Hematopoietic multipotent progenitor cell treated with erythropoietin and hydrocortisone succinate and interleukin-3 and kit ligand, for 6 days (in vitro differentiated cells): ENCODE measurements around the gene OLFM1.

Source experiments
- DNase-seq: peaks from one replicate; pipeline ENCODE4 v3.0.0-alpha.2; 2015

OLFM1 gene

DNA sequence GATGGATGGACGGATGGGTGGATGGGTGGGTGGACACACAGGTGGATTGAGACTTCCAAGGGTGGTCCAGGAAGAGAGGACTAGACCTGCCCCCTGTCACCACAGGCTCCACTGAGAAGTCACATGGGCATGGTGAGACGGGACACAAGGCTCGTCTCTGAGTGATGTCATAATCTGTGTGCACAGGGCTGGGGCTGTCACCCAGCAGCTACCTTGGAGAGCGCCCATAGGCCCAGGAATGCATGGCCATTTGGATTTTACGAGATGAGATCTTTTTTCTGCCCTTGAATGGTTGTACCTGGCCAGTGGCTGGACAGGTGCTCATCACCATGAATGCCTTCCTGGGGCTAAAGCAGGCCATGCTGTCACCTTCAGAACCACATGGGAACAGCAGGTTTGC lies 3.1 kb downstream of the OLFM1 start:
- peak; percentile 36 for DNase-seq

DNA sequence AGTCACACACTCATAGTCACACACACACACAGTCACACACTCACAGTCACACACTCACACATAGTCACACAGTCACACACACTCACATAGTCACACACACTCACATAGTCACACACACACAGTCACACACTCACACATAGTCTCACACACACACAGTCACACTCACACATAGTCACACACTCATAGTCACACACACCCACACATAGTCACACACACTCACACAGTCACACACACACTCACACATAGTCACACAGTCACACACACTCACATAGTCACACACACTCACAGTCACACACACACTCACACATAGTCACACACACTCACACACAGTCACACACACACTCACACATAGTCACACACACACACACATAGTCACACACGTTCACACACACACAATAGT lies 4.1 kb downstream of the OLFM1 start:
- no peak for DNase-seq

DNA sequence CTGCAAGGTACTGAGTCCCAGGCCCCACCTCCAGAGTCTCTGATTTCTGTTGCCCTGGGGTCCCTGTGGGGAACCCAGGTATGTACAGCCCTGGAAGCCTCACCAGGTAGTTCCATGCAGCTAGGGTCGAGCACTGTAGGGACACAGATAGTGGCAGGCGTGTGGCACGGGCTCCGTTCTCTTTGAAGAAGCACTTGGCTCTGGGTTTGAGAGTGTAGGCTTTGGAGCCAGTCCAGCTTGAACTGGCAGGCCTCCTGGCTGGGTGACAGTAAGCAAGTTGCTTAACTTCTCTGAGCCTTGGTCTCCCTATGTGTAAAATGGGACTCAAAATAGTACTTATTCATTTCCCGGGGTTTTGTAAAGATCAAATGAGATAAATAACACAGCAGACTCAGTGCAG lies 5.6 kb downstream of the OLFM1 start:
- DNase-seq = no peak

DNA sequence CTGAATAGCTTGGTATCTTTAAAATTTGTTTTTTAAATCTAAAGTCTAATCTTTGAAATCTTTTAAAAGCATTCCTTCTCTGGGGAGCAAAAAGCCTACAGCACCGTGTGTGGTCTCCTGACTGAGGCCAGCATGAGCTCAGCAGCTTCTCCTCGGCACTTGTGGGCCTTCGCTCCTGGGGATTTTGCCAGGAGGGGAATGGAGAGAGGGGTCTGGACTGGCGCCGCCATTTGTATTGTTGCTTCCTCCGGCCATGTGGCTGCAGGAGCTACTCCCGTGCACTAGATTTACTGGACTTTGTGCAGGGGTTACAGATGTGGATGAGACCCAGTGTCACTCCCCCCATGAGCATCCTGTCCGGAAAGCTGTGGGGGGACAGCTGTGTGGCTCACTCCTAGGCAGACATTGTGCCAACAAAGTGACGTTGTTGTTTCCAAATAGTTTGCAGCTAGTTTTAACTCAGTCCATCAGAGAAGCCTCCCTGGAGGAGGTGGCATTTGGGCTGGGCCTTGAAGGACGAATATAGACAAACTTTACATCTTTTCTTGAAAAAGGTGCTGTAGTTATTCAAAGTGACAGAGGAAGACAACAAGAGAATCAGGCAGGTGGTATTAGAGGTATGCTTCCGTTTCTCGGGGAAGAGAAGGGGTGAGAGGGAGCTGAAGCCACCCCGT lies 6.6 kb downstream of the OLFM1 start:
- DNase-seq = no peak

DNA sequence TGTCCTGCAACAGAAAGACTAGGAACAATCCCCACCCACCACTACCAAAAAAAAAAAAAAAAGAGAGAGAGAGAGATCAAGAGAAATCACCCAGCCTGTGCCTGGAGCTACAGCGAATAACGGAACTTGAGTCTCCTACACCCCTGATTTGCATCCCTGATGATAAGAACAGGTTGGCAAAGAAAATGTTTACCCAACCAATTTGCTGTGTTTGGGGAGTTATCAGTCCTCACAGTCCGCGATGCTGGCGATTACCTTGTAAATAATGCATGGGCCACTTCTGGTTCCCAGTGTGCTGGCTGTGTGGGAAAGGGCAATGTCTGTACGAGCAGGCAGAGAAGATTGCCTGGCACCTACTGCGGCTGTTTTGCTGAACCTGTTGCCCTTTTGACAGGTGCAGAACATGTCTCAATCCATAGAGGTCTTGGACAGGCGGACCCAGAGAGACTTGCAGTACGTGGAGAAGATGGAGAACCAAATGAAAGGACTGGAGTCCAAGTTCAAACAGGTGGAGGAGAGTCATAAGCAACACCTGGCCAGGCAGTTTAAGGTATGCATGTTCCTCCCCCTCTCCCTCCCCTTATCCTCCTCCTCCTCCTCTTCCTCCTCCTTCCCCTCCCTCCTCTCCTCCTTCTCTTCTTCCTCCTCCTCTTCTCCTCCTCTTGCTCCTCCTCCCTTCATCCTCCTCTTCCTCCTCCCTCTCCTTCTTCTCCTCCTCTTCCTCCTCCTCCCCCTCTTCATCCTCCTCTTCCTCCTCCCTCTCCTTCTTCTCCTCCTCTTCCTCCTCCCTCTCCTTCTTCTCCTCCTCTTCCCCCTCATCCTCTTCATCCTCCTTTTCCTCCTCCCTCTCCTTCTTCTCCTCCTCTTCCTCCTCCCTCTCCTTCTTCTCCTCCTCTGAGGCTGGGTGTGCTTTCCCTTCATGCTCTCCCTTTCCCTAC lies 8.3 kb downstream of the OLFM1 start:
- DNase-seq = no peak

DNA sequence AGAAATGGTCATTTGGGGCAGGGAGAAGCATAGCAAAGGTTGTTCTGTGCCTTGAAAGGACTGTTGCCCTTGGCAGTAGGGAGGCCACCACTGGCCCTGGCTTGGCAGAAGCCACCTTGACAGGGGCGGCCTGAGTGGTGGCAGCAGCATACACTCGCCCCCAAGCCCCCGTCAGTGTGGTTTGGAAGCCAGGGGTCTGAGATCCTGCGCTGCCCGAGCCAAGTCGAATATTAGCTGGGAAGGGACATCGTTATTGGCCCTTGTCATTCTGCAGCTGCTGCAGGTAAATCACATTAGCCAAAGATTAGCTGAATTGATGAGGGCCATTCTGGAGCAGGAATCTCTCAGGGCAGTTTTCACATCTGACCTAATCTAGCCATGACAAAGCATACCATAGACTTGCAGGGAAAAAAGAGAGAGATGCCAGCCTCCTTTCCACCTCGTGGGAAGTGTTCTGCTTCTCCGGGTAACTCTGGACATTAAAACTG lies 9.0 kb downstream of the OLFM1 start:
- no peak for DNase-seq

DNA sequence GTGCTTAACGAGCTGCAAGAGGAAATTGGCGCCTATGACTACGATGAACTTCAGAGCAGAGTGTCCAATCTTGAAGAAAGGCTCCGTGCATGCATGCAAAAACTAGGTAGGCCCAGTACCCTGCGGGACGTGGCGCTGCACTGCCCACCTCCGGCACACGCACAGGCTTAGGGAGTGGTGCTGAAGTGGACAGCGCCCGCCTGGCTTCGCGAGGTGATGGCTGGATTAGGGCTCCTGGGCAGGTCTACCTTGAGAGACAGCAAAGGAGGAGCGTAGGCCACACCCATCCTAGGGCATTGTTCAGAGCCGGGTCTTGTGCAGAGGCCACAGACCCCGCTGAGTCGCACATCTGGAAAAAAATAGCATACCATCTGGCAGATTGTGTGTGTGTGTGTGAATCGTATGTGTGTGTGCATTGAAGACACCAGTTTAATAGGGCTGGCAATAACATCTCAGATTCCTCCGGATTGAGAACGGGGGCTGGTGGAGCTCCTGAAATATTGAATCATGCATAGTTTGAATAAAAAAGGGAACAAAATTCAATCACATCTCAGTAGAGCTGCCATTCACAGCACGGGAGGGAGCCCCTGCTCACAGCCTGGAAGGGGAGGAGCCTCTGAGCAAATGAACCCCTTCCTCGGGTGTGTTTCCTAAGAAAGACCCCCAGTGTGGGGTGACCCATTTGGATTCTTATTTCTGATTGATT lies 11.1 kb downstream of the OLFM1 start:
- peak; percentile 57 for DNase-seq

DNA sequence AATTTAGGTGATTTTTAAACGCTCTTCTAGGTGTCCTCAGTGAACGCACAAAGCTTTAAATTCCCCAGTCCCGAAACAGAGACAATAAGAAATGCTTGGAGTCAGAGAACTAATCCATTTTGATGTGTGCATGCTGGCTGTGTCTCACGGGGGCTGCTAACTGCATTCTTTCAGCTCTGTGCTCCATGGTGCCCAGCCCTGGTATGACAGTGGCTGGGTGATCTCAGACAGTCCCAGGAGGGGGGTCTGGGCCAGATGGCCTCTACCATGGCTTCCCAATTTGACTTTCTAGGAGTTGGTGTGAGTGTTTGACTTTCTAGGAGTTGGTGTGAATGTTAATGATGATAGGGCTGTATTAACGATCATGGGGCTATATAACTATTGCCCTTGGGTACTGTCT lies 12.1 kb downstream of the OLFM1 start:
- no peak for DNase-seq

DNA sequence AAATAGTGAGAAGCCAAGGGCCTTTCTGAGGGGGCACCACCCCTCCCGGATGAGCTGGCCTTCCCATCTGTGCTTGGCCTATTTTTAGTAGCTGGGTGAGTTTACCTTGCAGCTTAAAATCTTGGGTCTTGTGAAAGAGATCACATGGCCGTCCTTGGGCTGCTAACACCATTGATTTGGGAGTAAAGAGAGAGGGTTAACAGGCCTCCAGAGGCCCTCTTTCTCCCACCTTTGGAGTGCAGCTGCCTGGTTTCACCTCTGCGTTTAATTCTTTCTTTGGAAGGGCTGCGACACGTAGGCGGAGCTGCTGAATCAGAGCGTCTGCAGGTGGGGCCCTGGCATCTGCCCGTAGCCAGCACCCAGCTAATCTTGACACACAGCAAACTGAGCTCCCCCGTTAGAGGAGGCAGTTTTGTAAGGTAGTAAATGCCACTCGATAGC lies 12.8 kb downstream of the OLFM1 start:
- no peak for DNase-seq

DNA sequence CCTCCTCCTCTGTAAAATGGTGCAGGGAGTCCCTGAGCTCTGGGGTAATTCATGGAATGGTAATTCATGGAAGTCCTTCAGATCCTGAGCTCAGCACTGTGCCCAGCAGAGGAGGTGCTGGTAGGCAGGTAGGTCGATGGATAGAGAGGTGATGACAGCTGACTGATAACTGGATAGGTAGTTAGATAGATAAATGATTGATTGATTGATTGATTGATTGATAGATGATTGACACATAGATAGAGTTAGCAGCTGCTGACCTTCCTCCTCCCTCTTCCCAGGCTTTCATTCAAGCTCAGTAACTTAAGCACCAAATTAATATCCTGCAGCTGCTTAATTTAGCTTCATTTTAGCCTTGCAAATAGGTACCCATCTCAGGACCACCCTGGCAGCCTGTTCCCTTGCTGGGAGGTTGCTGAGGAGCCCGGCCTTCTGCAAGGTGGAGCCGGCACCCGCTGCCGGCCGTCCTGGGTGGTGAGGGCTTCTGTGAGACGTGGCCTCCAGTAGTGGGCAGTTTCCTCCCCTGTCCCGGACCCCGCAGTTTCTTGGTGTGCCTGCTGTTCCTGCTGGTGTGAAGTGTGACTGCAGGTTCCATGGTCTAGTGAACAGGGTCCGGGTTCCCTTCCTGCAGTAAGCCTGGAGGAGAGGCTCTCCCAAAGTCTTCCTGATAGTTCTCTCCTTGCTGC lies 13.4 kb downstream of the OLFM1 start:
- DNase-seq = no peak

DNA sequence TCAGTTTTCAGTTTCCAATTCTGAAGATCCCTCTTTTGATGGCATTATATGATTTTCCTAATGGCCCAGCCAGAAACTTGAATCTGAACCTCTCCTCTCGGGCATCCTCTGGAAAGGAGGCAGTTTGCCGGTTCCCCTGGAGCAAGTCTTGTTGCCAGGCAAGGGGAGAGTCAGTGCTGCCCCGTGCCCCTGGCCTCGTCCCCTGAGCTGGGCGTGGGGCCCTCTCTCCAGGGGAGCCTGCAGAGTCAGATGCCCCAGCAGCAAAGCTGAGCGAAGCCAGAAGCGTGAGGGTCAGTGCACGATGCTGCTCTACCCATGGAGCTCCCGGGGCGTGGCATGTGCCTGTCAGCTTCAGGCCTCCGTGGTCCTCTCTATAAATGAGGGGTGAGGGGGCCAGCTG lies 14.0 kb downstream of the OLFM1 start:
- DNase-seq = no peak

DNA sequence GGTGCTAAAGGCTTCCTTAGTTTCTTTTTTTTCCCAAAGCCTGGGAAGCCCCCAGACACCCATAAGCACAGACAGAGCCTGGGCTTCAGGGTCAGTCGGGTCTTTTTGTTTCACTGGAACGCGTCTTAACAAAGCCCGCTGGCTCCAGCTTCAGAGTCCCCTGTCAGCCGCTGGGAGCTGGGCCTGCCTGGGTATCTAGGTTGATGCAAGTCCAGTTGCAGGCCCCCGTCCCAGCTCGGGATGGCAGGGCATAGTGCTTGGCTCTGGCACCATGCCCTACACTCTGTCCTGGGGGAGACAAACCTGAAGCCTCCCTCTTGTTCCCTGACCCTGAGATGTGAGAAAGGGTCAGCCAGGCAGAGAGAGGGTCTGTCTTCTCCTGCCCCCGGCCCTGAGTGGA lies 14.5 kb downstream of the OLFM1 start:
- DNase-seq = no peak

DNA sequence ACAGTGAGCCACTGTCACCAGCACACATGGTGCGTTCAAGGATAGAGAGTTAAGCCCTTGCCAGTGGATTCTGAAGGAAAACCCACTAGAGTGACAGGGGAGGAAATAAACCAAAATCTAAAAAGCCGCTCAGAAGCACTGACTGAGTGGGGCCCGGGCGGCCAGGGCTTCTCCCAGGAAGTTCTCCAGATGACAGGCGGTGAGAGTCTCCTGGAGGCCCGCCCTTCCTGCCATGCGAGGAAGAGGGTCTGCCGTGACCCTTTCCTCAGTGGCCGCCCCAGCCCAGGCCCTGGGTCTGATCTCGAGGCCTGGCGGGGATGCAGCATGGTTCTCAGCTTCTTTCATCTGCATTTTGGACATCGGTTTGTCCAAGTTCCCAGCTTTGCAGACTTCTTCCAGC lies 14.9 kb downstream of the OLFM1 start:
- DNase-seq = no peak

DNA sequence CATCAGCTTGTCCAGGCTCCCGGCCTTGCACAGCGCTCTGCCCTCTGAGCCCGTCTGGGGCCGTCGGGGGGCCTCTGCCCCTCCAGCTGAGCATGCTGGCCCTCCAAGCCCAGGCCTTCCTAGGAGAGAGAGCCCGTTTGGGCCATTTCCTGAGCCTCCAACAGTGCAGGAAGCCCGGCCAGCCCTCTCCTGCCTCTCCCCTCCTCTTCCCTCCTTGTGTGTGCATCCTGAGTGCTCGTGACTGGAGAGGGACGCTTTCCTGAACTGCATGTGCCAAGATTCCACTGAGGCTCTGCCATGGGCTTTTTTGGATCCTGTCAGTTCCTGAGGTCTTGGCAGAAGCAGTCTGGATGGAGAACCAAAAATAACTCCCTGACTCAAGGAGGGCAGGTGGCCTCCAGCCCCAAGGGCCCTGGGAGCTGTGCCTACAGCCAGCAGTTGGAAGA lies 15.6 kb downstream of the OLFM1 start:
- no peak for DNase-seq

DNA sequence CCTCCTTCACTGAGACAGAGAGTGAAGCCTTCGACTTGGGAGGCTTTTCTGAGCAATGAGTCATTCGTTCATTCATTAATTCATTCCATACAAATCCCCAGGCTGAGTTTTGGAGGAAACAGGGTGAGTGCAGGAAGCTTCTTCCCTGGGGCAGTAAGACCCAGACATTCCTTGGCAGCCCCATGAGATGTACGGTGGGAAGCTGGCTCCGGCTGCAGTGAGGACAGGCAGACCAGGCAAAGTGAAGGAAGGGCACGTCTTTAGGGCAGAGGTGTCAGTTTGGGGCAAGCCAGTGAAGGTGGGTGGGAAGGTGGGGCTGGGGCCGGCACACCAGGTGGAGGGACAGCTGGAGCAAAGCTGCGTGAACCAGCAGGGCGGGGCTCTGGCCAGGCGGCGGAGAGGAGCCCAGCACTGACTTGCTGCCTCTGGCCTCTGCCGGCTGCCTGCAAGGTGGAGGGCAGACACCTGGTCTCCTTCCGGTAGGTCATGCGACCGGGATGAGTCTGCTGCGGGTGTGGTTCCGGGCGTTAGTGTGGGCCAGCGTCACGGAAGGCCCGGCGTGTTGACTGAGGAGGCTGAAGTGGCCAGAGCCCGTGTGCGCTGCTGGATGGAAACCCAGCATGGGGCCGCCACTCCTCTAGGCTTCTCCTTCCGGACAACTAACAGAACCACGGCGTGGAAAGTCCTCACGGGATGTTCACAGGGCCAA lies 16.6 kb downstream of the OLFM1 start:
- DNase-seq = no peak

DNA sequence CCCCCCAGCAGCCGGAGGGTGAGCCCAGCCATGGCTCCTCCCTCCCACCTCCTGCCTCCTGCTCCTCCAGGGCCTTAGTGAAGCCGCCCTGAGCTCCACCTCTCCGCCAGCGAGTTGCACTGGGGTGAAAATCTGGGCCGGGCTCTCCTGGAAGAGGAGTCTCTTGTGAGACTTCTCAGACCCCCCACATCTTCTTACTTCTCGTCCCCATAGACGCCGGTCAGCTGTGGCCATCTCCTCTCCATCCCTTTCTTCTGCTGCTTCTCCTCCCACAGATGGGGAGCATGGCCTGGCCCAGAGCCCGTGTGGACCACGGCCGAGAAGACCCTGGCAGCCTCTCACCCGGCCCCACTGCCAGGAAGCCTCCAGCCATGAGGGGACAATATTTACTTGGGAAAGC lies 17.3 kb downstream of the OLFM1 start:
- DNase-seq = no peak

DNA sequence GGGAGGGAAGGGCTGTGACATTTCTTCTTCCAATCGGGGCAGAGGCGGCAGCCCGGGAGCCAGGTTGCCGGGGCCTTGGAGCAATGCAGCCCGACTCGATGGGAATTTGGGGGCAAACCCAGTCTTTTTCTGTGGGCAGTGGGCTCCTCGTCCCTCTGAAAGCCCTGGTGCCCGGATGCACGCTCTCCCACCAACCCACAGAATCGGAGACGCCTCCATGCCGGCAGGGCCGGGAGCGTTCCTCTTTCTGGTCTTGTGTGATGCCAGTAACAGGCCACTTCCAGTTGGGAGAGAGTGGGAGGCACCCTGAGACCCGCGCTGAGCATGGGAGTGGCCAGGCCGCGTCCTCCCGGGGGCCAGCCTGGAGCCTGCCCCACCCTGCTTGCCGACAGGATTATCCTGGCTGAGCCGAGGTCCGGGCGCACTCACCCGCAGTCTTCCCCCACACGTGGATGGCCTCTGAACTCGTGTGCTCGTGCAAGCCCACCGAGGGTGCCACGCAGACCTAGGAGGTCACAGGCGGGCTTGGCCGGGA lies 17.8 kb downstream of the OLFM1 start:
- no peak for DNase-seq

DNA sequence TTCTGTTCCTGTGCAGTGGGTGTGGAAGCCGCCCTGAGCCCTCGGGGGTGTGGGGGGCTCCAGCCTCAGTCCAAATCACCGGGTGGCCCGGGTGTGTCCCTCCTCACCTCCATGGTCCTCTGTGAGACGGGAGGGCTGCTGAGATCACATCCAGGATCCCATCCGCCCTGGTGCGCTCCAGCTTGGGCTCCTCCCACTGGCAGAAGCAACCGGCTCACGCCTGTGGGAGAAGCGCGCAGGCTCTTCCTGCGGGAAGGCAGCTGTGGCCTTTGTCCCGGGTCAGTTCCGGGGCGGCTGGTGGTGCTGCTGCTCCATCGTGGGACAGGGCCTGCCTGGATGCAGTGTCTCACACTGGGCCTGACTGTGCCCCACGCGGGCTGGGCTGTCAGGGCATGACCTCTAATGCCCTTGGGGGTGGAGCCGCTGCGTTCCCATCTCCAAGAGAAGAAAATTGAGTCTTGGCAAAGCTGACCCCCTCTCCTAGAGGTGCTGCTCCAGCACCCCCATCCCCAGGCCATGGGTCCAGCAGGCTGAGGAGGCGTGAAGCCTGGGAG lies 18.5 kb downstream of the OLFM1 start:
- DNase-seq = no peak

DNA sequence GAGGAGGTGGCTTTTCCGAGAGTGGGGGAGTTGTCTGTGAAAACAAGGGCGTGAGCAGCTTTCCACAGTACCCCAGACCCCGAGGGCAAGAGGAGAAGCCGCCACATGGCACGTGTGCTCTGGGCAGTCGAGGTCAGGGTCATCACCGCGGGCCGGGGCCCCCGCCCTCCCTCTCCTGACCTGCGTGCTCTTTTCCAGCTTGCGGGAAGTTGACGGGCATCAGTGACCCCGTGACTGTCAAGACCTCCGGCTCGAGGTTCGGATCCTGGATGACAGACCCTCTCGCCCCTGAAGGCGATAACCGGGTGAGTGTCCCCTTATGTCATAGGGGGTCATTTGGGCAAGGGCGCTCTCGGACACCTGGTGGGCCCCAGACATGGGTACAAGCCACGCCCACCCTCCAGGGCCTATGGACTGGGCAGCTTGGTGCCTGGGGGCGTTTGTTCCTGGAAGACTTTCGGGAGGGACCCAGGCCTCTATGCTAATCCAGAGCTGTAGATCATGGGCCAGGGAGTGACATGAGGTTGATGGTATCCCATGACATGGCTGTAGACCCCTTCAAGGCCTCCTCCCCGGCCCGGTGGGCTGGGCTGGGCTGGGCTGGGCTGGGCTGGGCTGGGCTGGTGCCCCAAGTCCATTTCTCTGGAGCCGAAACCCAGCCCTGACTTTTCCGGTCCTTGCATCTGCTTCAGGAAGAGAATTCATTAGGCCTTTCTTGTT lies 19.2 kb downstream of the OLFM1 start:
- DNase-seq = no peak

DNA sequence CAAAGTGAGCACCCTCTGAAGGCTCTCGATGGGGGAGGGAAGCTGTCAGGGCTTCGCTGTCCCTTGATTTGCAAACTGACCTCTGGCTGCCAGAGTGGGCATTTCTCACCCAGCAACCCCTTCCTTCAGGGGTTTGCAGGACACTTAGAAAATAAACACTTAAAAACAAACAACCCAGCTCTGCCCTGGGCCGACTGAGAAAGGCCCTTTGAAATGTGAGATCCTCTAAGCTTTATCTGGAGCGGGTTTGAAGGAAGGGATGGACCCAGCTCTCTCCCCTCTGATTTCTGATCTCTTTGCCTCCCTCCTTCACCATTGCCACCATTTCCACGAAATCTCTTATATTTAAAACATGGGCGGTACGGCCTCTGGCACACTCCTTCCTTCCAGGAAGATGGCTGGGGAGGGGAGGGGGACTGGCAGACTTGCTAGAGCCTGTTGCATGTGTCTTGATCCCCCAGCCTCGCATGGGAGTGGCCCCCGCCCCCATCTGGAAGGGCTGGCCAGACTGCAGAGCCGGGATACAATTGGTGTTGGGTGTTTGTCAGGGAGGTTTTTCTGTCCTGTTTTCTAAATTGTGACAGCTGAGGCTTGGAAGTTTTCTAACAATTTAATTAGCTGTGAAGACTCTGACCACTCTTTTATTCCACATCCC lies 20.2 kb downstream of the OLFM1 start:
- no peak for DNase-seq
